ENCODE results near the gene GINS1.

GRCh38 chr20:25397096-25397495 lies 10.4 kb upstream of the GINS1 start:
- no peak for TF ChIP-seq POLR2A (IDR thresholded peaks at IDR 0.05)
- no peak for TF ChIP-seq CTCF (IDR thresholded peaks at IDR 0.05)
